Kidney capillary endothelial cell (primary cell): Measurements from ENCODE around the gene ARL6IP4.
A peak's percentile ranks its signal among the peaks of the same experiment; 100 is the strongest.
"Not testable (repeated sequence)": the region's sequence is repeated elsewhere in the genome, so short reads cannot be mapped to it uniquely, and the experiment has no call there.

ENCODE experiments used
- DNase-seq: peaks from one replicate; pipeline ENCODE4 v3.0.0-alpha.2; 2018; ENCODE audit warnings: low spot score

The ARL6IP4 gene

GRCh38 chr12:122980183-122981035 lies at the start of gene ARL6IP4:
Gene ARL6IP4, plus strand, starts transcription at chr12:122980681. Its CDS starts 459 bp downstream, at chr12:122981140.
- DNase-seq: peak; percentile 80

GRCh38 chr12:122932207-122932606 lies 48.3 kb upstream of the ARL6IP4 start:
- no peak for DNase-seq

- DNase-seq: no peak
Observed at GRCh38 chr12:122934722-122935121, 45.8 kb upstream of the ARL6IP4 start.

- DNase-seq: no peak
Observed at GRCh38 chr12:122935318-122935717, 45.2 kb upstream of the ARL6IP4 start.

GRCh38 chr12:122937622-122938091 lies 42.8 kb upstream of the ARL6IP4 start:
- DNase-seq: no peak

- no peak for DNase-seq
Observed at GRCh38 chr12:122939125-122939524, 41.4 kb upstream of the ARL6IP4 start.

- DNase-seq: not testable (repeated sequence)
Observed at GRCh38 chr12:122941351-122941750, 39.1 kb upstream of the ARL6IP4 start.

- DNase-seq: no peak
Observed at GRCh38 chr12:122942637-122943036, 37.8 kb upstream of the ARL6IP4 start.

- peak; percentile 76 for DNase-seq
Observed at GRCh38 chr12:122943196-122943595, 37.3 kb upstream of the ARL6IP4 start.

GRCh38 chr12:122944605-122945592 lies 35.6 kb upstream of the ARL6IP4 start:
- DNase-seq: no peak

- DNase-seq: peak; percentile 98
Observed at GRCh38 chr12:122946690-122947341, 33.7 kb upstream of the ARL6IP4 start.

GRCh38 chr12:122947352-122947792 lies 33.1 kb upstream of the ARL6IP4 start:
- DNase-seq: peak; percentile 67

- DNase-seq: no peak
Observed at GRCh38 chr12:122948605-122949004, 31.9 kb upstream of the ARL6IP4 start.

- no peak for DNase-seq
Observed at GRCh38 chr12:122949405-122949804, 31.1 kb upstream of the ARL6IP4 start.

GRCh38 chr12:122949816-122950675 lies 30.4 kb upstream of the ARL6IP4 start:
- no peak for DNase-seq

GRCh38 chr12:122951406-122951805 lies 29.1 kb upstream of the ARL6IP4 start:
- DNase-seq: peak; percentile 48

- DNase-seq: peak; percentile 78
Observed at GRCh38 chr12:122951979-122952892, 28.2 kb upstream of the ARL6IP4 start.

GRCh38 chr12:122955156-122955555 lies 25.3 kb upstream of the ARL6IP4 start:
- no peak for DNase-seq

GRCh38 chr12:122956035-122956434 lies 24.4 kb upstream of the ARL6IP4 start:
- DNase-seq: no peak
